GM23338 (cell line): ENCODE measurements around the gene MAST4. TPM values are rescaled to one million over a fixed set of nuclear protein-coding genes. Genes with fewer than 3 reads are reported as not detected.

Experiments
- ATAC-seq: fragments of 200-7000 bp; cut with Tn5 transposase; 3 replicates; pipeline ENCODE4 v1.9.1; 2020
- DNase-seq: peaks from one replicate; pipeline ENCODE4 v3.0.0-alpha.2; 2015; ENCODE audit warnings: low spot score
- H2AFZ ChIP-seq: fragments of 200-600 bp; sonication (generic); 2 replicates; pipeline ENCODE4 v1.8.0; 2016; ENCODE audit warnings: antibody characterized with exemption, mild to moderate bottlenecking, moderate library complexity
- H3F3A ChIP-seq: fragments of 200-600 bp; sonication (generic); replicated peaks from 2 replicates; pipeline ENCODE4 v1.8.0; 2017; ENCODE audit warnings: antibody characterized with exemption, mixed run types, low read depth
- H3K27ac ChIP-seq: fragments of 200-600 bp; sonication (generic); 2 replicates; pipeline ENCODE4 v1.6.1; 2016; ENCODE audit warnings: low read depth
- H3K27me3 ChIP-seq: fragments of 200-600 bp; sonication (generic); 2 replicates; pipeline ENCODE4 v1.8.0; 2016; ENCODE audit warnings: mild to moderate bottlenecking, mixed run types, moderate library complexity; ENCODE audit not compliant: insufficient read depth
- H3K36me3 ChIP-seq: fragments of 200-600 bp; sonication (generic); 2 replicates; pipeline ENCODE4 v1.8.0; 2016; ENCODE audit warnings: mild to moderate bottlenecking; ENCODE audit not compliant: insufficient read depth
- H3K4me1 ChIP-seq: fragments of 200-600 bp; sonication (generic); 2 replicates; pipeline ENCODE4 v1.8.0; 2016; ENCODE audit warnings: mild to moderate bottlenecking, moderate library complexity; ENCODE audit not compliant: insufficient read depth
- H3K4me2 ChIP-seq: fragments of 200-600 bp; sonication (generic); 2 replicates; pipeline ENCODE4 v1.7.1; 2017; ENCODE audit warnings: mixed run types
- H3K4me3 ChIP-seq: fragments of 200-600 bp; sonication (generic); 2 replicates; pipeline ENCODE4 v1.6.1; 2016; ENCODE audit warnings: mixed run types
- H3K79me2 ChIP-seq: fragments of 200-600 bp; sonication (generic); replicated peaks from 2 replicates; pipeline ENCODE4 v1.8.0; 2017; ENCODE audit warnings: mild to moderate bottlenecking; ENCODE audit not compliant: insufficient read depth
- H3K9me2 ChIP-seq: fragments of 200-600 bp; sonication (generic); 2 replicates; pipeline ENCODE4 v1.8.0; 2017; ENCODE audit not compliant: insufficient read depth
- H4K20me1 ChIP-seq: fragments of 200-600 bp; sonication (generic); replicated peaks from 2 replicates; pipeline ENCODE4 v1.8.0; 2017; ENCODE audit warnings: mild to moderate bottlenecking; ENCODE audit not compliant: insufficient read depth
- H3K27ac Mint-ChIP-seq: 2 replicates; pipeline ENCODE4 v1.8.0; 2020; ENCODE audit warnings: inconsistent platforms, mild to moderate bottlenecking, moderate library complexity, mixed read lengths
- H3K27me3 Mint-ChIP-seq: 3 replicates; pipeline ENCODE4 v1.8.0; 2022; ENCODE audit warnings: low read depth, mild to moderate bottlenecking, moderate library complexity, mixed read lengths, inconsistent platforms; ENCODE audit not compliant: insufficient read depth, poor library complexity
- H3K36me3 Mint-ChIP-seq: 3 replicates; pipeline ENCODE4 v1.8.0; 2021; ENCODE audit warnings: low read depth, mild to moderate bottlenecking, inconsistent platforms, moderate library complexity, mixed read lengths
- H3K4me1 Mint-ChIP-seq: 3 replicates; pipeline ENCODE4 v1.8.0; 2020; ENCODE audit warnings: mild to moderate bottlenecking, inconsistent platforms, mixed read lengths
- H3K4me3 Mint-ChIP-seq: 3 replicates; pipeline ENCODE4 v1.8.0; 2021; ENCODE audit warnings: moderate library complexity, mild to moderate bottlenecking, inconsistent platforms, mixed read lengths
- H3K9me3 Mint-ChIP-seq: 3 replicates; pipeline ENCODE4 v1.8.0; 2020; ENCODE audit warnings: moderate library complexity, mild to moderate bottlenecking, inconsistent platforms, mixed read lengths
- NANOG ChIP-seq: IDR thresholded peaks from 2 replicates; pipeline ENCODE4 v1.6.1; 2016; ENCODE audit warnings: antibody characterized with exemption, borderline replicate concordance
- STAT1 ChIP-seq: IDR thresholded peaks from one replicate; pipeline ENCODE4 v1.6.1; 2016; ENCODE audit warnings: antibody characterized with exemption; ENCODE audit not compliant: unreplicated experiment
- ZNF114 ChIP-seq: fragments of 250-450 bp; sonication (Bioruptor Pico); IDR thresholded peaks from 2 replicates; pipeline ENCODE4 v1.5.0; 2020; ENCODE audit warnings: mild to moderate bottlenecking, moderate library complexity
- polyA plus RNA-seq: library from polyadenylated mRNA; unstranded; fragments of >200 nt; fragmentation: Nextera tagmentation; extraction: Ambion mirVana; gene quantifications from 2 replicates; pipeline ENCODE4 v1.2.1, GENCODE V29; 2016
- total RNA-seq: library from RNA; depleted of rRNA; stranded (reverse); fragments of >200 nt; shearing (Covaris generic); gene quantifications from 2 replicates; pipeline ENCODE4 v1.2.3, GENCODE V29; 2014
- TF ChIP-seq, protein P1 (sequence below): fragments of 250-450 bp; sonication (Bioruptor Pico); IDR thresholded peaks from 2 replicates; pipeline ENCODE4 v1.5.0; 2020; ENCODE audit warnings: mild to moderate bottlenecking, moderate library complexity
- TF ChIP-seq, protein P2 (sequence below): IDR thresholded peaks from one replicate; pipeline ENCODE4 v1.6.1; 2018; ENCODE audit warnings: antibody characterized with exemption; ENCODE audit not compliant: unreplicated experiment
- TF ChIP-seq, protein P3 (sequence below), 2 experiments: fragments of 200-600 bp in 1 of 2; sonication (generic) in 1 of 2; conservative IDR thresholded peaks; 2 replicates each; pipeline versions ENCODE4 v1.5.1 to v1.6.1; 2016 to 2017; ENCODE audit warnings: antibody characterized with exemption in 2 of 2, low read depth in 2 of 2, mild to moderate bottlenecking in 2 of 2, moderate library complexity in 1 of 2

Gene MAST4
- total and polyA plus RNA-seq, 2 experiments from 2014 or later, result 3.6 to 8.5 TPM

DNA sequence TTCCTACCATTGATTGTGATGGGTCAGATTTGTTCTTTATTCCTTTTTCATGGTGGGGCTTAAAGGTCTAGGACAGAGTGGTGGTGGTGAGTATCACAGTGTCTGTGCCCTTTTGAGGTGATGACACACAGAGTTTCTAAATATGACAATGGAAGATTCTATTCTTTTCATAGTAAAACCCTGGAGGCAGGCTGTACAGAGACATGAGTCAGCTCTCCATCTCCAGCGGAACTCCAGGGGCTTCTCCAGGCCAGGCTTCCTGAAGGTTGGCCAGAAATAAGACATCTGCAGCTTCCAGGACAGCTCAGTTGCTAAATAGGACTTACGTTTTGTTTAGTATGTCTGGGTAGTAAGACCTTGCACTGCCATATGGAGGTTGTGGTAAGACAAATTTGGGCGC, 370.9 kb downstream of the MAST4 start (continued):
- TF ChIP-seq, protein P1, sequence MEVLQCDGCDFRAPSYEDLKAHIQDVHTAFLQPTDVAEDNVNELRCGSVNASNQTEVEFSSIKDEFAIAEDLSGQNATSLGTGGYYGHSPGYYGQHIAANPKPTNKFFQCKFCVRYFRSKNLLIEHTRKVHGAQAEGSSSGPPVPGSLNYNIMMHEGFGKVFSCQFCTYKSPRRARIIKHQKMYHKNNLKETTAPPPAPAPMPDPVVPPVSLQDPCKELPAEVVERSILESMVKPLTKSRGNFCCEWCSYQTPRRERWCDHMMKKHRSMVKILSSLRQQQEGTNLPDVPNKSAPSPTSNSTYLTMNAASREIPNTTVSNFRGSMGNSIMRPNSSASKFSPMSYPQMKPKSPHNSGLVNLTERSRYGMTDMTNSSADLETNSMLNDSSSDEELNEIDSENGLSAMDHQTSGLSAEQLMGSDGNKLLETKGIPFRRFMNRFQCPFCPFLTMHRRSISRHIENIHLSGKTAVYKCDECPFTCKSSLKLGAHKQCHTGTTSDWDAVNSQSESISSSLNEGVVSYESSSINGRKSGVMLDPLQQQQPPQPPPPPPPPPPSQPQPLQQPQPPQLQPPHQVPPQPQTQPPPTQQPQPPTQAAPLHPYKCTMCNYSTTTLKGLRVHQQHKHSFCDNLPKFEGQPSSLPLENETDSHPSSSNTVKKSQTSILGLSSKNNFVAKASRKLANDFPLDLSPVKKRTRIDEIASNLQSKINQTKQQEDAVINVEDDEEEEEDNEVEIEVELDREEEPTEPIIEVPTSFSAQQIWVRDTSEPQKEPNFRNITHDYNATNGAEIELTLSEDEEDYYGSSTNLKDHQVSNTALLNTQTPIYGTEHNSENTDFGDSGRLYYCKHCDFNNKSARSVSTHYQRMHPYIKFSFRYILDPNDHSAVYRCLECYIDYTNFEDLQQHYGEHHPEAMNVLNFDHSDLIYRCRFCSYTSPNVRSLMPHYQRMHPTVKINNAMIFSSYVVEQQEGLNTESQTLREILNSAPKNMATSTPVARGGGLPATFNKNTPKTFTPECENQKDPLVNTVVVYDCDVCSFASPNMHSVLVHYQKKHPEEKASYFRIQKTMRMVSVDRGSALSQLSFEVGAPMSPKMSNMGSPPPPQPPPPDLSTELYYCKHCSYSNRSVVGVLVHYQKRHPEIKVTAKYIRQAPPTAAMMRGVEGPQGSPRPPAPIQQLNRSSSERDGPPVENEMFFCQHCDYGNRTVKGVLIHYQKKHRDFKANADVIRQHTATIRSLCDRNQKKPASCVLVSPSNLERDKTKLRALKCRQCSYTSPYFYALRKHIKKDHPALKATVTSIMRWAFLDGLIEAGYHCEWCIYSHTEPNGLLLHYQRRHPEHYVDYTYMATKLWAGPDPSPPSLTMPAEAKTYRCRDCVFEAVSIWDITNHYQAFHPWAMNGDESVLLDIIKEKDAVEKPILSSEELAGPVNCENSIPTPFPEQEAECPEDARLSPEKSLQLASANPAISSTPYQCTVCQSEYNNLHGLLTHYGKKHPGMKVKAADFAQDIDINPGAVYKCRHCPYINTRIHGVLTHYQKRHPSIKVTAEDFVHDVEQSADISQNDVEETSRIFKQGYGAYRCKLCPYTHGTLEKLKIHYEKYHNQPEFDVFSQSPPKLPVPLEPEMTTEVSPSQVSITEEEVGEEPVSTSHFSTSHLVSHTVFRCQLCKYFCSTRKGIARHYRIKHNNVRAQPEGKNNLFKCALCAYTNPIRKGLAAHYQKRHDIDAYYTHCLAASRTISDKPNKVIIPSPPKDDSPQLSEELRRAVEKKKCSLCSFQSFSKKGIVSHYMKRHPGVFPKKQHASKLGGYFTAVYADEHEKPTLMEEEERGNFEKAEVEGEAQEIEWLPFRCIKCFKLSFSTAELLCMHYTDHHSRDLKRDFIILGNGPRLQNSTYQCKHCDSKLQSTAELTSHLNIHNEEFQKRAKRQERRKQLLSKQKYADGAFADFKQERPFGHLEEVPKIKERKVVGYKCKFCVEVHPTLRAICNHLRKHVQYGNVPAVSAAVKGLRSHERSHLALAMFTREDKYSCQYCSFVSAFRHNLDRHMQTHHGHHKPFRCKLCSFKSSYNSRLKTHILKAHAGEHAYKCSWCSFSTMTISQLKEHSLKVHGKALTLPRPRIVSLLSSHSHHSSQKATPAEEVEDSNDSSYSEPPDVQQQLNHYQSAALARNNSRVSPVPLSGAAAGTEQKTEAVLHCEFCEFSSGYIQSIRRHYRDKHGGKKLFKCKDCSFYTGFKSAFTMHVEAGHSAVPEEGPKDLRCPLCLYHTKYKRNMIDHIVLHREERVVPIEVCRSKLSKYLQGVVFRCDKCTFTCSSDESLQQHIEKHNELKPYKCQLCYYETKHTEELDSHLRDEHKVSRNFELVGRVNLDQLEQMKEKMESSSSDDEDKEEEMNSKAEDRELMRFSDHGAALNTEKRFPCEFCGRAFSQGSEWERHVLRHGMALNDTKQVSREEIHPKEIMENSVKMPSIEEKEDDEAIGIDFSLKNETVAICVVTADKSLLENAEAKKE, result no peak
- no peak for TF ChIP-seq NANOG
- TF ChIP-seq ZNF114, result no peak

DNA sequence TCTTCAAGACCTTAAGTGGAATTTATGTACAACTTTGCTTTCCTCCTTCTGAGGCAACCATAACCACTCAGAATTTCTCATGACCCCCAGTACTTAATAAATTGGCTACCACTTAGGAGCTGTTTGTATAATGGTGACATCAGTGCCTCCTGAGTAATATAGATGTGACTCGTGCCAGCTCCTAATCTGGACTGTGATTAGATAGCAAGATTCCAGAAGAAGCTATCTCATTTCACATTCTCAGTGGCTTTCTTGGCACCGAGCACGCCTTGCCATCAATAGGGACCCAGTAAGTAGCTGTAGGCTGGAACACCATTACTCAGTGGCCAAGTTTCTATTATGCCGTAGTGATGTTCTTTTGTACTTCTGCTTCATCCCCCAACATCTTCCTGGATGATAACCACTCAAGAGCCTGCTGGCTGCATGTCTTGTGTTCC, 371.7 kb downstream of the MAST4 start:
- TF ChIP-seq, protein P2, sequence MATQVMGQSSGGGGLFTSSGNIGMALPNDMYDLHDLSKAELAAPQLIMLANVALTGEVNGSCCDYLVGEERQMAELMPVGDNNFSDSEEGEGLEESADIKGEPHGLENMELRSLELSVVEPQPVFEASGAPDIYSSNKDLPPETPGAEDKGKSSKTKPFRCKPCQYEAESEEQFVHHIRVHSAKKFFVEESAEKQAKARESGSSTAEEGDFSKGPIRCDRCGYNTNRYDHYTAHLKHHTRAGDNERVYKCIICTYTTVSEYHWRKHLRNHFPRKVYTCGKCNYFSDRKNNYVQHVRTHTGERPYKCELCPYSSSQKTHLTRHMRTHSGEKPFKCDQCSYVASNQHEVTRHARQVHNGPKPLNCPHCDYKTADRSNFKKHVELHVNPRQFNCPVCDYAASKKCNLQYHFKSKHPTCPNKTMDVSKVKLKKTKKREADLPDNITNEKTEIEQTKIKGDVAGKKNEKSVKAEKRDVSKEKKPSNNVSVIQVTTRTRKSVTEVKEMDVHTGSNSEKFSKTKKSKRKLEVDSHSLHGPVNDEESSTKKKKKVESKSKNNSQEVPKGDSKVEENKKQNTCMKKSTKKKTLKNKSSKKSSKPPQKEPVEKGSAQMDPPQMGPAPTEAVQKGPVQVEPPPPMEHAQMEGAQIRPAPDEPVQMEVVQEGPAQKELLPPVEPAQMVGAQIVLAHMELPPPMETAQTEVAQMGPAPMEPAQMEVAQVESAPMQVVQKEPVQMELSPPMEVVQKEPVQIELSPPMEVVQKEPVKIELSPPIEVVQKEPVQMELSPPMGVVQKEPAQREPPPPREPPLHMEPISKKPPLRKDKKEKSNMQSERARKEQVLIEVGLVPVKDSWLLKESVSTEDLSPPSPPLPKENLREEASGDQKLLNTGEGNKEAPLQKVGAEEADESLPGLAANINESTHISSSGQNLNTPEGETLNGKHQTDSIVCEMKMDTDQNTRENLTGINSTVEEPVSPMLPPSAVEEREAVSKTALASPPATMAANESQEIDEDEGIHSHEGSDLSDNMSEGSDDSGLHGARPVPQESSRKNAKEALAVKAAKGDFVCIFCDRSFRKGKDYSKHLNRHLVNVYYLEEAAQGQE, result no peak
- no peak for TF ChIP-seq STAT1
- TF ChIP-seq, protein P3, sequence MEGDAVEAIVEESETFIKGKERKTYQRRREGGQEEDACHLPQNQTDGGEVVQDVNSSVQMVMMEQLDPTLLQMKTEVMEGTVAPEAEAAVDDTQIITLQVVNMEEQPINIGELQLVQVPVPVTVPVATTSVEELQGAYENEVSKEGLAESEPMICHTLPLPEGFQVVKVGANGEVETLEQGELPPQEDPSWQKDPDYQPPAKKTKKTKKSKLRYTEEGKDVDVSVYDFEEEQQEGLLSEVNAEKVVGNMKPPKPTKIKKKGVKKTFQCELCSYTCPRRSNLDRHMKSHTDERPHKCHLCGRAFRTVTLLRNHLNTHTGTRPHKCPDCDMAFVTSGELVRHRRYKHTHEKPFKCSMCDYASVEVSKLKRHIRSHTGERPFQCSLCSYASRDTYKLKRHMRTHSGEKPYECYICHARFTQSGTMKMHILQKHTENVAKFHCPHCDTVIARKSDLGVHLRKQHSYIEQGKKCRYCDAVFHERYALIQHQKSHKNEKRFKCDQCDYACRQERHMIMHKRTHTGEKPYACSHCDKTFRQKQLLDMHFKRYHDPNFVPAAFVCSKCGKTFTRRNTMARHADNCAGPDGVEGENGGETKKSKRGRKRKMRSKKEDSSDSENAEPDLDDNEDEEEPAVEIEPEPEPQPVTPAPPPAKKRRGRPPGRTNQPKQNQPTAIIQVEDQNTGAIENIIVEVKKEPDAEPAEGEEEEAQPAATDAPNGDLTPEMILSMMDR (conservative IDR thresholded peaks at IDR 0.05; ENCODE audit: low read depth in 2 of 2), result no peak
- Histone ChIP-seq H3K79me2 (no peaks in the 10 kb centered on the region), H3K36me3 (no peaks in the 10 kb centered on the region), H3K27ac (no peak overlapping the region), H3K27me3 (no peaks in the 10 kb centered on the region), H3K4me1 (0 out of 2 replicates have a peak, but pooled peaks cover 4% of the 10 kb centered on the region), H3K9me2 (no peaks in the 10 kb centered on the region; the same call in 1 of the 2 replicates), H2AFZ (no peak overlapping the region), H3K4me2 (no peak overlapping the region), H3K4me3 (no peak overlapping the region), H3F3A (no peaks in the 10 kb centered on the region), H4K20me1 (no peaks in the 10 kb centered on the region)
- ATAC-seq, result no peak
- Mint-ChIP-seq H3K9me3 (no peaks in the 10 kb centered on the region), H3K4me3 (no peak overlapping the region), H3K36me3 (no peaks in the 10 kb centered on the region), H3K27me3 (peaks cover 3% of the 10 kb centered on the region), H3K4me1 (peaks cover 5% of the 10 kb centered on the region), H3K27ac (no peak overlapping the region)
- no peak for DNase-seq
